ENCODE data around the gene C6orf62.
A peak's percentile ranks its signal among the peaks of the same experiment; 100 is the strongest.
"Not testable (repeated sequence)": the region's sequence is repeated elsewhere in the genome, so short reads cannot be mapped to it uniquely, and the experiment has no call there.

C6orf62 gene

GRCh38 chr6:24742216-24742738, 23.3 kb upstream of the C6orf62 start:
- no peak for DNase-seq

DNA sequence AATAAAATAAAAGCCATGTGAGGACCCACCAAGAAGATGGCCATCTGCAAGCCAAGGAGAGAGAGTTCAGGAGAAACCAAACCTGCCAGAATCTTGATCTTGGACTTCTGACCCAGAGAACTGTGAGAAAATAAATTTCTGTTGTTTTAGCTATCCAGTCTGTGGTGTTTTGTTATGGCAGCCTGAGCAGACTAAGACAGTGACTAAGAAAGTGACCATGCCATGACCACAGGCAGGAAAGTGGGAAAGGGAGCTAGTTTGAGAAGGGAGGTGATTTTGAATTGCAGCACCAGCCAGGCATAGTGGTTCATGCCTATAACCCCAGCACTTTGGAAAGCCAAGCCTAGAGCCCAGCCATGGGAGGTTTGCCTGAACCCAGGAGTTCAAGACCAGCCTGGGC, 21.9 kb upstream of the C6orf62 start:
- no peak for DNase-seq

GRCh38 chr6:24738741-24739140, 19.8 kb upstream of the C6orf62 start:
- DNase-seq, result no peak

DNA sequence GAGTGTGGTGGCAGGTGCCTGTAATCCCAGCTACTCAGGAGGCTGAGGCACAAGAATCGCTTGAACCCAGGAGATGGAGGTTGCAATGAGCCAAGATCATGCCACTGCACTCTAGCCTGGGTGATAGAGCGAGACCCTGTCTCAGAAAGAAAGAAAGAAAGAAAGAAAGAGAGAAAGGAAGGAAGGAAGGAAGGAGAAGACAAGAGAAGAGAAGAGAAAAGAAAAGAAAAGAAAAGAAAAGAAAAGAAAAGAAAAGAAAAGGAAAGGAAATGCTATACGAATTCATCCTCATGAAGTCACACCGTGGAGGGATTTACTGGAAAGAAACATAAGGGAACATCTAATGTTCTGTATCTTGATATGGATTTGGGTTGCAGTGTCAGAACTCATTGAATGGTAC, 15.8 kb upstream of the C6orf62 start:
- not testable (repeated sequence) for DNase-seq

GRCh38 chr6:24734166-24734565, 15.2 kb upstream of the C6orf62 start:
- no peak for DNase-seq

DNA sequence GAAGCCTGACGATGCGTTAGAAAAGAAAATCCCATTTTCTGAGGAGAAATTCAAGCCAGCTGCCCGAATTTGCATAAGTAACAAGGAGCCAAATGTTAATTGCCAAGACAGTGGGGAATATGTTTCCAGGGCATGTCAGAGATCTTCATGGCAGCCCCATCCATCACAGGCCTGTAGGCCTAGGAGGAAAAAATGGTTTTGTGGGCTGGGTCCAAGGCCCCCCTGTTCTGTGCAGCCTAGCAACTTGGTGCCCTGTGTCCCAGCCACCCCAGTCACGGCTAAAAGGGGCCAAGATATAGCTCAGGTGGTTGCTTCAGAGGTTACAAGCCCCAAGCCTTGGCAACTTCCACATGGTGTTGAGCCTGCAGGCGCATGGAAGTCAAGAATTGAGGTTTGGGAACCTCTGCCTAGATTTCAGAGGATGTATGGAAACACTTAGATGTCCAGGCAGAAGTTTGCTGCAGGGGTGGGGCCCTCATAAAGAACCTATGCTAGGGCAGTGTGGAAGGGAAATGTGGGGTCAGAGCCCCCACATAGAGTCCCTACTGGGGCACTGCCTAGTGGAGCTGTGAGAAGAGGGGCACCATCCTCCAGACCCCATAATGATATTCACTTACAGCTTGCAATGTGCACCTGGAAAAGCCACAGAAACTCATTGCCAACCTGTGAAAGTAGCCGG, 12.6 kb upstream of the C6orf62 start:
- not testable (repeated sequence) for DNase-seq

DNA sequence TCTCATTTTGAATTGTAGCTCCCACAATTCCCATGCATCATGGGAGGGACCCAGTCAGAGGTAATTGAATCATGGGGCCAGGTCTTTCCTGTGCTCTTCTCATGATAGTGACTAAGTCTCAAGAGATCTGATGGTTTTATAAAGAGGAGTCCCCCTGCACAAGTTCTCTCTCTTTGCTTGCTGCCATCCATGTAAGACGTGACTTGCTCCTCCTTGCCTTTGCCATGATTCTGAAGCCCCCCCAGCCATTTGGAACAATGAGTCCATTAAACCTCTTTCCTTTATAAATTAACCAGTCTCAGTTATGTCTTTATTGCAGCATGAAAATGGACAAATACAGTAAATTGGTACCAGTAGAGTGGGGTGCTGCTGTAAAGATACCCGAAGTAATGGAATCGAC, 11.7 kb upstream of the C6orf62 start:
- not testable (repeated sequence) for DNase-seq

- DNase-seq, result no peak
These were observed 4.3 kb upstream of the C6orf62 start for GRCh38 chr6:24723270-24723669.

DNA sequence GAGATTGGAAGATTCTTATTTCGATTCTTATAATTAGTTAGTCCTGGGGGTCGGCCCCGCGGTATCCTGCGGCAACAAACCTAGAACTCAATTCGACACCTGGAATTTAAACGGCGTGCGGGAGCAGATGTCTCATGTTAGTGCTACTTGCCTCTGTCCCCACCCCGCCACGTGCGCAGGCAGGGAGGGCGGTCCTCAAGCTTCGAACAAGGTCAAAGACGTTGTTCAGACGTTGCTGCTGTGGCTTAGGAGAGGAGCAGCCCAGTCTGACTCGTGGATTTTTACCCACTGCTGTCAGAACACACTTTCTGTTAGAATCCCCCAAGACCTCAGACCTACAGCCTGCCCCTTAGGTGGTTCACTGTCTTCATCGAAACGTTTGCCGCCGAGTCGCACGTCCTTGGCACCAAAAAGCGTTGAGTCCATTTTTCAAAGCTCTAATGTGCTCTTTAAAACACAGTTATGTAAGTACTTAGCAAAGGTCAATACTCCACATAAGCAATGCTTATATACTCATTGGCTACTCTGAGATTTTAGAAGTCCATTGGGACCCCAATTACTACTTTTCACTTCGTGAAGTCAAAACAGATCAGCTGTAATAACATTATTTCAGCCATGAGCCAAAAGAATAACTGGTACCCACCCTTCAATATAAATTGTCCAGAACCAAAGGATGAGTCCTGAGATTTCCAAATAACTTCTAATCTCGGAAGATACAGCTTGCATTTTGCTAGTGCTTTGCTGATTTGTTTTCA, 2.7 kb upstream of the C6orf62 start:
- no peak for DNase-seq

DNA sequence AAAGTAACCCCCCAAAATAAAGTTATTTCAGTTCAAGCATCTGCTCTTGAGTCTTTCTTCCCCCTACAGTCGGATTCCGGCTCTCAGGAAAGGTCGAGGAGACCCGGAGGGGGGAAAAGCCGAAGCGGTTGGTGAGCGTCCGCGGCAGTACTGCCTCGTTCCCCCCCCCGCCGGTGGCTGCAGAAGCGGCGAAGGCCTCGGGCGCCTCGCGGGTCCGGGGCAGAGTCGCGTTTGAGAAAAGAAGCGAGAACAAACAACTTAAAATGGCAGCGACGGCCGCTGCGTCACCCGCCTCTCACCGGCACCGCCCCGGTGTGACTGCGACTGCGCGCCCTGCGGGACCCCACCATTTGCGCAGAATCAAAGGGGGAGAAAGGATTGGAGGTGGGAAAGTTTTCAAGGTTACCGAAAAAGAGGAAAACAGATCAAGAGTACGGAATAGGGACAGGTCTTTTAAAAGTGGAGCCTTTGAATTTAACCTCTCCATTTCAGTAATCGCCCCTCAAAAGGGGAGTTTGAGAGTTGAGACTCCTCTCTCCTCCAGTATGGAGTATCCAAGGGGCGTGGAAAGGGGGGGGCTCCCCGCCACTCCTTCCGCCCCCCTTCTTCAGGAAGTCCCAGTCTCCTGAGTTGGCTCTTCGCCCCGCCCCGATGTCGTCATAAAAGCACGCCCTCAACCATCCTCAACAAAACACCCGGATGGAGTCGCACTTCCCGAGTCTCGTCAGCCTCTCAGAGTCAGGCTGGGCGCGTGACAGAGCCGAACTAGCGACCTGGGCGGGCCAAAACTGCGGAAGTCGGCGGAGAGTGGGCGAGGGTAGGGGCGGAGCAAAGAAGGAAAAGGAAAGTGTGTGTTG, 1.9 kb upstream of the C6orf62 start:
- DNase-seq, result peak; percentile 100

- DNase-seq, result peak; percentile 87
These were observed 1.2 kb upstream of the C6orf62 start for GRCh38 chr6:24720131-24720603.

DNA sequence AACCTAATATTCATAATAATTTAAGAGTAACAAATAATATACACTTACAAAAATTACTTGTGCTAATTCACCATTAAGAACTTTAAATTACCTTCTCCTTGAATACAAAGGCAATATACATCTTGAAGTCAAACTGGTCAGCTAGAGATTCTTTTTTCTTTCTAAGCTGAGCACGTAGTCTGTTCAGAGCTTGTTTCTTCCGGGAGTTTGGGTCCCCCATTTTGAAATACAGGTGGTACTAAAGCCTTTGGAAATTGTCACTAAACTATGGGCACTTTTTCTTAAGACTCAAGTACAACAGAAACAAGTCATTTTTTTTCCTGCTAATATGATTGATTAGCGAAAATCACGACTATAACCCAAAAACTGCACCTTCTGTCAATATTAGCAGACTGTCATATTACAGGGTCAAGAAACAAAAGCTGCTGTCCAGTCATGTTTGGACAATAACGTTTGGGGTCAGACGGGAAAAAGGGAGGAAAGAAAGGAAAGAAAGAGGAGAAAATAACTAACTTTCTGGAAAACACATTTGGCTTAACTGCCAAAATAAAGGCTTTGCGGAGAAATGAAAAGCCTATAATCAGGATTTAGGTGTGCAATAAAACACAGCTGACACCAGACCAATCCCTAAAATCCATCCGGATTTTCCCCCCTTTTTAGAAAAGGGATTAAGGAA, 367 bp downstream of the C6orf62 start:
- DNase-seq, result peak; percentile 28

GRCh38 chr6:24716602-24717148, 2.3 kb downstream of the C6orf62 start:
- not testable (repeated sequence) for DNase-seq

DNA sequence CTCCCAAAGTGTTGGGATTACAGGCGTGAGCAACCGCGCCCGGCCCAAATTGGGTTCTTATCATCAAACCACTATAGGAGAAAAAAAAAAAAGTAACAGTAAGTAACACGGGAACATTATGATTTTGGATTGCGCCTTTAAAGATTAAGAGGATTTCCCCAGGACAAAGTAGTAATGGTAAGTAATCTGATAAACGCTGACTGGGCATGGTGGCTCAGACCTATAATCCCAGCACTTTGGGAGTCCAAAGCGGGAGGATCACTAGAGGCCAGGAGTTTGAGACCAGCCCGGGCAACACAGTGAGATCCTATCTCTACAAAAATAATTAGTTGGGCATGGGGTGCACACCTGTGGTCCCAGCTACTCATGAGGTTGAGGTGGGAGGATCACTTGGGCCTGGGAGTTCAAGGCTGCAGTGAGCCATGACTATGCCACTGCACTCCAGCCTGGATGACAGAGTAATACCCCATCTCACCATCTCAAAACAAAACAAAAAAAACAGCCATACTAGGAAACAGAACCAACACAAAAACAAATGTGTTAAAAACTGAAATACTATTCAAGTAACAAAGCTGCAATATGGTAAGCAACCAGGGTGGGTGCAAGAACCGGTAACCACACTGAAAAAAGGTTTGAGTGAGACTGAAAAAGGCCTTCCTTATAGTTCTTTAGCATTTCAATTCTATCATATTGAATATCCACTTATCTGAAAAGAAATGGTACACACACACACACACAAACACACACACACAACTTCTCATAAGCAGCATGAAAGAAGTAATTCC, 8.2 kb downstream of the C6orf62 start:
- DNase-seq, result no peak

DNA sequence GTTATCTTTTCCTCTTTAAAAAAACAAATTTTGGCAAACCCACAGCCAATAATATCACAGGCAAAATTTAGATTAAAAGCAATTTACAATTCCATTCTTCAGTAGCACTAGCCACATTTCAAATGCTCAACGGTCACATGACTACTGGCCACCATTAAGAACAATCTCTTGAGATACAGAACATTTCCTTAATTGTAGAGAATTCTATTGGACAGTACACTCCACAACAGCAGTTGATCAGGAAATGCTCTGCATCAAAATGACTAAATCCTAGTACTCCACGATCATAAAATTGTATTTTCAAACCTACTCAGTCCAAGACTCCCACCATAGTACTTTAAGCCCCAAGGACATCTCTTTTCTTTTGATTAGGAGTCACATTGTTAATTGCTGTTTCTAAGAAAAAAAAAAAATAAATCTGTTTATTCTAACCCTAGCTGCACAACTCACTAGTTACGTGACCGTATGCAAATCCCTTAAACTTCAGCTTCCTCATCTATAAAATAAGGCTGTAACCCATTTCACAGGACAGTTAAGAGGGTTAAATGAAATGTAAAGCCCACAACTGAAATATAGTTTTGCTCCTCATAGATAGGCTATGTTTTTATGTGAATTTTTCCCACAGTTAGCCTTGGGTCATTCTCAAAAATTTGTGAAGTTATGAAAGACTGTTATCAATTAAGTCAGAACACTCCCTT, 9.8 kb downstream of the C6orf62 start:
- DNase-seq, result no peak

- DNase-seq, result no peak
These were observed 10.3 kb downstream of the C6orf62 start for GRCh38 chr6:24708612-24709011.

- DNase-seq, result no peak
These were observed 14.5 kb downstream of the C6orf62 start for GRCh38 chr6:24704468-24704867.

- DNase-seq, result no peak
These were observed 16.2 kb downstream of the C6orf62 start for GRCh38 chr6:24702720-24703282.

GRCh38 chr6:24699521-24700359, 19.2 kb downstream of the C6orf62 start:
- no peak for DNase-seq

Data from CD4-positive, alpha-beta T cell treated with Interleukin-21 for 1 hour (primary cell).